Transverse colon (tissue), 4 donors: ENCODE data around the gene TMSB4X. TPM values are rescaled to one million over a fixed set of nuclear protein-coding genes. Genes with fewer than 3 reads are reported as not detected.

ENCODE experiments used
- DNase-seq: peaks from one replicate; pipeline ENCODE4 v3.0.0-alpha.2; 2019
- H3K27ac ChIP-seq, 4 donors: fragments of 200-600 bp; sonication (generic); 2 replicates each; pipeline ENCODE4 v1.5.1; 2016 to 2018; ENCODE audit warnings: inconsistent platforms in 4 of 4
- H3K27me3 ChIP-seq: fragments of 200-600 bp; sonication (generic); 2 replicates; pipeline ENCODE4 v1.5.1; 2017; ENCODE audit warnings: inconsistent platforms
- H3K36me3 ChIP-seq, 4 donors: fragments of 200-600 bp; sonication (generic); 2 replicates each; pipeline ENCODE4 v1.5.1; 2017 to 2019; ENCODE audit warnings: inconsistent platforms in 4 of 4
- H3K4me1 ChIP-seq, 4 donors: fragments of 200-600 bp; sonication (generic); 2 replicates each; pipeline ENCODE4 v1.5.1; 2017 to 2020; ENCODE audit warnings: inconsistent platforms in 4 of 4
- H3K4me3 ChIP-seq, 4 donors: fragments of 200-600 bp; sonication (generic); 1 replicate in 1 of 4; 2 replicates in 3 of 4; pipeline versions ENCODE4 v1.5.1 to v1.6.1; 2017 to 2019; ENCODE audit warnings: inconsistent platforms in 4 of 4
- H3K9me3 ChIP-seq, 2 donors: fragments of 200-600 bp; sonication (generic); 2 replicates each; pipeline ENCODE4 v1.5.1; 2017 to 2019; ENCODE audit warnings: inconsistent platforms in 2 of 2
- EP300 ChIP-seq: sonication (generic); formaldehyde crosslinking; IDR thresholded peaks from one replicate; pipeline ENCODE4 v1.6.1; 2017; ENCODE audit warnings: antibody characterized with exemption, low read depth
- POLR2A ChIP-seq: fragments of 450-650 bp; IDR thresholded peaks from one replicate; pipeline ENCODE4 v1.6.1; 2016; ENCODE audit warnings: antibody characterized with exemption, mild to moderate bottlenecking, moderate library complexity
- POLR2AphosphoS5 ChIP-seq, 3 donors: sonication (generic); formaldehyde crosslinking; IDR thresholded peaks; one replicate each; pipeline ENCODE4 v1.6.1; 2016; ENCODE audit warnings: antibody characterized with exemption in 3 of 3
- WGBS, 2 donors: methylation state at CpG; one replicate each; pipeline ENCODE4 v1.1.5; 2018; ENCODE audit warnings: low coverage in 1 of 2; 5-methylcytosine and 5-hydroxymethylcytosine counted together
- in situ Hi-C, 4 donors: fragments of 200-750 bp; cut with MboI; loops; one replicate each; pipeline versions ENCODE4 v1.15.0 to v1.15.1; 2017; ENCODE audit warnings: low sequenced_read_pairs in 3 of 4, low pct_ligation_motif_present in 1 of 4, low pct_unique_long_range_greater_than_20kb in 1 of 4
- intact Hi-C: fragments of 100-400 bp; cut with DNase I; formaldehyde crosslinking; loops from one replicate; pipeline ENCODE4 v1.15.1; 2023; ENCODE audit warnings: low total_unique reads
- total RNA-seq, 4 donors: library from RNA; depleted of rRNA; stranded (reverse); fragments of >200 nt; gene quantifications; one replicate each; pipeline ENCODE4 v1.1.0, GENCODE V29; 2016
- TF ChIP-seq, protein P1 (sequence below), 5 experiments: fragments of 200-600 bp in 3 of 5; fragments of 450-650 bp in 2 of 5; sonication (generic) in 3 of 5; IDR thresholded peaks; 1 replicate in 2 of 5; 2 replicates in 3 of 5; pipeline ENCODE4 v1.5.1; 2016 to 2017; ENCODE audit warnings: antibody characterized with exemption in 5 of 5, inconsistent platforms in 3 of 5, mild to moderate bottlenecking in 2 of 5, moderate library complexity in 1 of 5

TMSB4X gene
- total RNA-seq, 4 donors from 2014 or later = 680 to 4,578 (median 2,996) TPM

DNA sequence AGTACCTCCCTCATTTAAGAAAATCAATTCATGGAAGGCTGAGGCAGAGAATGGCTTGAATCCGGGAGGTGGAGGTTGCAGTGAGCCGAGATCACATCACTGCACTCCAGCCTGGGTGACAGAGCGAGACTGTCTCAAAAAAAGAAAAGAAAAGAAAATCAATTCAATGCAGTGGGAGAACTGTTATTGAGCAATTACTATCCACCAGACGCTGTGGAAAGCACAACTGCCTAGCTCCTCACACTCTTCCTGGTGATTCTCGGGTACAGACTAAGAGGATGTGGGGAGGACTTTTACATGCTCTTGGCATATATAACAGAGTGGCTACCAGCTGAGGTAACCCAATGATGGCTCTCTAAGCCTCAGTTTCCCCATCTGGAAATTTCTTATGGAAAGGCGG, 2.7 kb upstream of the TMSB4X start:
- H3K36me3 ChIP-seq = no peaks in the 10 kb centered on the region
- in situ Hi-C loops (loop anchor here (25.0 kb wide), 2 partner anchors 515 to 690 kb away; partner anchors contain the start of gene TCEANC (in 2 of the 4)), intact Hi-C loops (loop anchor here (5.0 kb wide), 1 partner anchor 110 kb away; no protein-coding TSS in a partner anchor)
- peak overlapping the region; percentile 52 to 99 (median 86) for H3K27ac ChIP-seq
- no peaks in the 10 kb centered on the region for H3K9me3 ChIP-seq
- WGBS, 2 donors = 63 to 72% methylated on average over 2 to 6 of the region's 6 CpGs
- peak overlapping the region in 1 of 4 donors; percentile 11 for H3K4me3 ChIP-seq
- peaks cover 0 to 10% (median 3%) of the 10 kb centered on the region in 4 donors for H3K4me1 ChIP-seq
- TF ChIP-seq, protein P1, sequence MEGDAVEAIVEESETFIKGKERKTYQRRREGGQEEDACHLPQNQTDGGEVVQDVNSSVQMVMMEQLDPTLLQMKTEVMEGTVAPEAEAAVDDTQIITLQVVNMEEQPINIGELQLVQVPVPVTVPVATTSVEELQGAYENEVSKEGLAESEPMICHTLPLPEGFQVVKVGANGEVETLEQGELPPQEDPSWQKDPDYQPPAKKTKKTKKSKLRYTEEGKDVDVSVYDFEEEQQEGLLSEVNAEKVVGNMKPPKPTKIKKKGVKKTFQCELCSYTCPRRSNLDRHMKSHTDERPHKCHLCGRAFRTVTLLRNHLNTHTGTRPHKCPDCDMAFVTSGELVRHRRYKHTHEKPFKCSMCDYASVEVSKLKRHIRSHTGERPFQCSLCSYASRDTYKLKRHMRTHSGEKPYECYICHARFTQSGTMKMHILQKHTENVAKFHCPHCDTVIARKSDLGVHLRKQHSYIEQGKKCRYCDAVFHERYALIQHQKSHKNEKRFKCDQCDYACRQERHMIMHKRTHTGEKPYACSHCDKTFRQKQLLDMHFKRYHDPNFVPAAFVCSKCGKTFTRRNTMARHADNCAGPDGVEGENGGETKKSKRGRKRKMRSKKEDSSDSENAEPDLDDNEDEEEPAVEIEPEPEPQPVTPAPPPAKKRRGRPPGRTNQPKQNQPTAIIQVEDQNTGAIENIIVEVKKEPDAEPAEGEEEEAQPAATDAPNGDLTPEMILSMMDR (IDR thresholded peaks at IDR 0.05) = no peak
- TF ChIP-seq POLR2AphosphoS5 (IDR thresholded peaks at IDR 0.05) (peak in 2 of 3 donors; percentile 53), POLR2A (no peak), EP300 (no peak)
- DNase-seq = no peak
- no peaks in the 10 kb centered on the region for H3K27me3 ChIP-seq

DNA sequence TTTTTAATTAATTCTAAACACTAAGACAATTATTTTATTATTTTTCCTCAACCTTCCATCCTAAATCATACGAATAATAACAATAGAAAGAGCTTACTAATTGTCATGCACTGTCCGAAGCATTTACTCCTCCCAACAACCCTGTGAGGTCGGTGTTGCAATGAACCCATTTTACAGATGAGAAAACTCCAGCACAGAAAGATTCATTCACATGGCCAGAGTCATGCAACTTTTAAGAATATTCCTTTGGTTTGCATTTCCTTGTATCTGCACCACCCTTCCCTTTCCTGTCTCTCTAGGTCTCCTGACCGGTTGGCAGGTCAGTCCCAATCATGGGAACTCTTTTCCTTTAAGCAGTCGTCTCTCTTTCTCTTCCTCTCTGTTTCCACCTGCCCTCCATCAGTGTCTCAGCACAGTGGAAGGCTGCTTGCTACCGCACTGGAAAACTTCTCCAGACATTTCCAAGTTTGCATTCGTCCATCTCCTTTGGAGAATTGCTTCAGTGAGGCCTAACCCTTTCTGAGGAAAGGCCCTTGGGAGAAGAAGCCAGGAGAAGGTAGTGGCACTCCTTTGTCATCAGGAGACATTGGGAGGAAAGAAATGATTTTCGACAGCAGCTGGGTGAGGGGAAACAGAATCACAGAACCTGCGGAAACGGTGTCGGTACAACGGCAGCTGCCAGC, 1.9 kb upstream of the TMSB4X start:
- no peaks in the 10 kb centered on the region for H3K9me3 ChIP-seq
- H3K27ac ChIP-seq = peak overlapping the region; percentile 90 to 99 (median 94)
- WGBS, 2 donors = 73 to 95% methylated on average over 3 to 12 of the region's 12 CpGs
- H3K27me3 ChIP-seq = no peaks in the 10 kb centered on the region
- no peaks in the 10 kb centered on the region for H3K36me3 ChIP-seq
- intact Hi-C loops (loop anchor here (5.0 kb wide), 1 partner anchor 111 kb away; no protein-coding TSS in a partner anchor), in situ Hi-C loops (loop anchor here (25.0 kb wide), 2 partner anchors 514 to 689 kb away; partner anchors contain the start of gene TCEANC (in 2 of the 4))
- peaks cover 0 to 10% (median 3%) of the 10 kb centered on the region in 4 donors for H3K4me1 ChIP-seq
- H3K4me3 ChIP-seq = peak overlapping the region in 1 of 4 donors; percentile 86
- no peak for DNase-seq
- TF ChIP-seq, protein P1 (IDR thresholded peaks at IDR 0.05) = no peak
- TF ChIP-seq EP300 (no peak), POLR2A (no peak), POLR2AphosphoS5 (IDR thresholded peaks at IDR 0.05) (no peak)

DNA sequence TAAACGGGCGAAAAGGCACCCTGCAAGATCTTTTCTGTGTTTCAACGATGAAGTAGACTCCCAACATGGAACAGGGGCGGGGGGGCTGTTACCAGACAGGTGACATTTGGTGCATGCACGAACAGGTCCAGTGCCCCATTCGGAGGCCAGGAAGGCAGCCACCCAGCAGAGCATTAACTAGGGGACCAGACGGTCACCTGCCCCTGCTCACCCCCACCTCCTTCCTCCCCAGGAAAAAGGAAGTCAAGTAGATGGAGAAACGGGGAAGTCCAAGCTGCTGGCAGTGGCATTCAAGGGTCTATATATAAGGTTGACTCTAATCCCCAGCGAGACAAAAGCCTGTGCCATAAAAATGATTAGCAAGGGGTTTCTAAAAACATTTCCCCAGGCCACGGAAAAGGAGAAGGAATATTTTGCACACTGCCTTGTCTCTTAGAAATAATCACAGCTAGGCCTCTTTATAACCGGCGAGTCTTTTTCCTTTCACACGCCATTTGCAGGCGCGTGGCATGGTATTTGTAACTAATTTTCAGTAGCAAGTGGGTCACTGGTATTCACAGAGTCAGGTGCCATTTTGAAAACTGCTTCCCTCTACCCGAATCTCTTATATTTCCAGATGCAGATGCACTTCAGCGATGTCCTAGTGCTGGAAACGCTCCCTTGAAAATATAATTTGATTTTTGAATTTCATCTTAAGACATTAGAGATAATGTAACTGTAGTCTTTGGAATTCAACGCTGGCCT, 1.2 kb upstream of the TMSB4X start:
- WGBS, 2 donors = 42 to 66% methylated on average over 5 to 19 of the region's 19 CpGs
- Histone ChIP-seq H3K36me3 (no peaks in the 10 kb centered on the region), H3K4me1 (peaks cover 0 to 10% (median 3%) of the 10 kb centered on the region in 4 donors), H3K27me3 (no peaks in the 10 kb centered on the region), H3K27ac (peak overlapping the region; percentile 90 to 99 (median 94)), H3K4me3 (peak overlapping the region in 3 of 4 donors; percentile 55 to 86 (median 67)), H3K9me3 (no peaks in the 10 kb centered on the region)
- intact Hi-C loops (loop anchor here (5.0 kb wide), 1 partner anchor 111 kb away; no protein-coding TSS in a partner anchor), in situ Hi-C loops (loop anchor here (25.0 kb wide), 2 partner anchors 514 to 689 kb away; partner anchors contain the start of gene TCEANC (in 2 of the 4))
- no peak for DNase-seq
- TF ChIP-seq EP300 = no peak
- TF ChIP-seq POLR2A = peak; percentile 23

DNA sequence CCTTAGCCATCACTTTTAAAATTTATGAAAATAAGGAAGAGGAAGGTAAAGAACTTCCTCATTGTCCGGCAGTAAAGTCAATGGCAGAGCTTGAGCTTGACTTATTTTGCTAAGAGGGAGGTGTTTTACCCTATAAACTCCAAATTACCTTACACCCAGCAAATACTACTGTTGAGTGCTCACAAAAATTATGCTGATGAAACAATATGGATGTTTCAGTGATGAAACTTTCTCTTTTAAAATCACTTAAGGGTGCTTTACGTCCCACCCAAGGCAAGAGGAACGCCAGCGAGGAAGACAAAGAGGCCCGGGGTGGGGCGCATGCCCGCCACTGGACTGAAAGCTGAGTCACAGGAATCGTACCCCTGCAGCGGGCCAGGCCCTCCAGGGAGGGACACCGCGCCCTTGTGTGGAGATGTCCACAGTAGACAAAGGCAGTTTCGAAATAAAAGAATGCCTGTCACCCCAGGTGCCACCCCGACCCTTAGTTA, 560 bp upstream of the TMSB4X start:
- no peaks in the 10 kb centered on the region for H3K9me3 ChIP-seq
- intact Hi-C loops (loop anchor here (5.0 kb wide), 1 partner anchor 112 kb away; no protein-coding TSS in a partner anchor), in situ Hi-C loops (loop anchor here (25.0 kb wide), 2 partner anchors 513 to 688 kb away; partner anchors contain the start of gene TCEANC (in 2 of the 4))
- peak overlapping the region; percentile 90 to 99 (median 94) for H3K27ac ChIP-seq
- no peaks in the 10 kb centered on the region for H3K36me3 ChIP-seq
- H3K4me1 ChIP-seq = peaks cover 0 to 10% (median 3%) of the 10 kb centered on the region in 4 donors
- H3K4me3 ChIP-seq = peak overlapping the region; percentile 21 to 86 (median 61)
- TF ChIP-seq EP300 = no peak
- no peak for TF ChIP-seq POLR2A
- TF ChIP-seq POLR2AphosphoS5 (IDR thresholded peaks at IDR 0.05) = no peak
- TF ChIP-seq, protein P1 (IDR thresholded peaks at IDR 0.05) = no peak
- peak; percentile 74 for DNase-seq
- WGBS, 2 donors = 0 to 31% methylated on average over 1 to 13 of the region's 13 CpGs
- H3K27me3 ChIP-seq = no peaks in the 10 kb centered on the region
